ENCODE data around the gene RAD9A.

Gene RAD9A

DNA sequence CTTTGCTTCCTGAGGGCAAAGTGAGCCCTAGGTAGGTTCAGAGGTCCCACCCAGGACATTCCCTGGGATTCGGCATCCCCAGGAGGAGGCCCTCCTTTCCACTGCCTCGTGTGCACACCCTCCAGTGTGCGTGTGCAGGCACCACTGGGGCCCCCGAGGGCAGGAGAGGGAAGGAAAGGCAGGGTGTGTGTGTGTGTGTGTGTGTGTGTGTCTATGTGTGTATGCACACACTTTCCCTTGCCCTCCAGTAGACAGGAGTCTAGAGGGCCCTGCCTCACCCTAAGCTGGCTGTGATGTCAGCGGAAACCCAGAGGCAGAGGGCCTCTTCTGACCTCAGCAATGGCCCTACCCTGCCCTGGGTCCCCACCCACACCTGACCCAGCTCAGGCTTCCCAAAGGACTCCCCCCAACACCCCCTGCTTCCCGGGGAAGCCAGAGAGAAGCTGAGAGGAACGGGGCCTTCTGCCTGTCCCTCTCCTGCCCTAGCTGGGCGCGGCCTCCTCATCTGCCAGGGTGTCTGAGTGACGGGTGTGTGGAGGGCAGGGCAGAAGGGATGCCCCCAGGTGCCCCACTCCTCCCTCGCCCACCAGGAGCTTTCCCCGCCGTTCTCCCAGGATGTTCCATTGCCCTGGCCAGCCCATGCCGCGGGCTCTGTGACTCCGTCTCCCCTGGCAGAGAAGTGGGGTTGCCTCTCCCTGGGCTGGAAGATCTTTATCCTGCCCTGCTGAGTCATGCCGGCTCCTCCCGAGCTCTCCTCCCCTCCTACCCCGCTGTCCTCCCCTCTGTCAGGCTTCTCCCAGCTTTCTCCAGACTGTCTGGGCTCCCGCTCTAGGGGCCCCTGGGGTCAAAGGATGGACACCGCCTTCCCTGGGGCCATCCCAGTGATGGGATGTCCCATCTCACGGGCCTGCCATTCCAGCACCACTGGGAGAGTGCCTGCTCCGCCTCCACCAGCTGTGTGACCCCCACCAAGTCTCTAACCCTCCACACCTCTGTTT is 12.4 kb upstream of the RAD9A start:
- Histone ChIP-seq H3K9ac (ENCODE audit: low read depth, low read length) (no peak overlapping the region), H3K4me3 (ENCODE audit: low read depth, low read length) (no peak overlapping the region), H3K4me1 (ENCODE audit: control insufficient read depth, insufficient read depth, low read length) (peaks cover 19% of the 10 kb centered on the region), H3K9me3 (ENCODE audit: control insufficient read depth, insufficient read depth, low read length) (no peaks in the 10 kb centered on the region), H3K27ac (ENCODE audit: low read depth, low read length) (no peak overlapping the region), H3K27me3 (ENCODE audit: control insufficient read depth, insufficient read depth, low read length) (peaks cover 31% of the 10 kb centered on the region), H3K36me3 (ENCODE audit: control insufficient read depth, insufficient read depth, low read length) (no peaks in the 10 kb centered on the region)

DNA sequence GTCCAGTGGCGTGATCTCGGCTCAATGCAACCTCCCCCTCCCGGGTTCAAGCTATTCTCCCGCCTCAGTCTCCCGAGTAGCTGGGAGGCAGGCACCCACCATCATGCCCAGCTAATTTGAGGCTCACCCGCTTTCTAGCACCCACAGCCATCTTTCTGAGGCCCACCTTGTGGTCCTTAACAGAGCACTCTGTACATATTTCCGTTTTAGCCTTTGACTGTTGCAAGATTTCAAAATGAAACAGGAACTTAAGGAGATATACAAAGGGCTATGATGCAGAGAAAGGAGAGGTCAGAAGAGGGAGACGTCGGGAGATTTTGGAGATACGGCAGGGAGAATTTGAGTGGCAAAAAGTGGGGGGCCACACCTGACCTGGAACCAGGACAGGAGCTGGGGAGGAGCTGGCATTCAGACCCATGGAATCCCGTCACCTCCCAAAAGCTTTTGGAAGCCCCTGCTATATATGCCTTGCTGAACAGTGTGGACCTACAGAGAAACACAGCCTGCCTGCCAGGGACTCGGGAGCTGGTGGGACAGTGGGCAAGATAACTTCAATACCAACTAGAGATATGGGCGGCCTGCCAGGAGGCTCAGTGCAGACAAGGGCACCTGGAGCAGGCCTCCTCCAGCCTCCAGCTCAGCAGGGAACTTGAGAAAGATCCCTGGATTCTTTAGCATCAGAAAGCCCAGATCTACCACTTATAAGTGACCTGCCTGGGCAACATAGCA is 10.4 kb upstream of the RAD9A start:
- H3K9ac ChIP-seq (ENCODE audit: low read depth, low read length) = no peak overlapping the region

DNA sequence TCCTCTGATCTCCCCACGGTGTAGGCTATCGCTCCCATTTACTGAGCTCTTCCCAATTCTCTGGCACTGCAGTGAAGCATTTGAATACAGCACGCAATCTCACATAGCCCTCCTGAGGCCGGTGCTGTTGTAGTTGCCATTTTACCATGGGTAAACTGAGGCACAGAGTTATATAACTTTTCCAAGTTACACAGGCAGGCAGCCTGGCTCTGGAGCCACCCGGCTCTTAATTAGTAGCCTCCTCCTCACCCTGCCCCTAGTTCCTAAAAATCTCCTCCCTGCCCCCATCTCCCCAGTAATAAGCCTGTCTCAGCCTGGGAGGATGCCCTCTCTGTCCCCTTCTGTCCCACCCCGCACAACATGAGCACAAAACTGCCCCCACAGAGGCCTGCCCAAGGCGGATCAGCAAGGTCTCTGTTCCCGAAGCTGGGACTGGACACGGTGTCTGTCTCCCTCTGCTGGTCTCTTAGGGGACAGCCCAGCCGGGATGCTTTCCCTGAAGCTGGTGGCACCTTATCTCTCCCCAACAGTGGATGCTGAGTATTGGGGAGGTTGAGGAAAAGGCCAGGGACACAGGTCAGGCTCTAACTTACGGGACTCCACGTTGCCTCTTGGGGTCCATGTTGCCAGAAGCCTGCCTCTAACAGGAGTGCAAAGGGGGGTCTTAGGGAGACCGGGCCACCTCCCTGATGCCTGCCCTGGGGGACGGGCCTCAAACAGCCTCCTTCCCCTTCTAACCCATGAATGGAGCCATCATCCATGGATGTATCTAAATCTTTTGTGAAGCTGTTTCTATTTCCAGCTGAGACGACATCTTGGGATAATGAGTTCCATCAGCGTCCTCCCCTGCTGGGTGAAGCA is 9.3 kb upstream of the RAD9A start:
- Histone ChIP-seq H3K9me3 (ENCODE audit: control insufficient read depth, insufficient read depth, low read length) (no peaks in the 10 kb centered on the region), H3K4me1 (ENCODE audit: control insufficient read depth, insufficient read depth, low read length) (peaks cover 12% of the 10 kb centered on the region), H3K36me3 (ENCODE audit: control insufficient read depth, insufficient read depth, low read length) (no peaks in the 10 kb centered on the region), H3K9ac (ENCODE audit: low read depth, low read length) (no peak overlapping the region), H3K4me3 (ENCODE audit: low read depth, low read length) (no peak overlapping the region), H3K27ac (ENCODE audit: low read depth, low read length) (no peak overlapping the region), H3K27me3 (ENCODE audit: control insufficient read depth, insufficient read depth, low read length) (peaks cover 1% of the 10 kb centered on the region)

More for the DNA sequence above, 10.4 kb upstream of the RAD9A start:
- Histone ChIP-seq H3K4me3 (ENCODE audit: low read depth, low read length) (no peak overlapping the region), H3K4me1 (ENCODE audit: control insufficient read depth, insufficient read depth, low read length) (peaks cover 6% of the 10 kb centered on the region), H3K9me3 (ENCODE audit: control insufficient read depth, insufficient read depth, low read length) (no peaks in the 10 kb centered on the region), H3K27me3 (ENCODE audit: control insufficient read depth, insufficient read depth, low read length) (peaks cover 12% of the 10 kb centered on the region), H3K36me3 (ENCODE audit: control insufficient read depth, insufficient read depth, low read length) (no peaks in the 10 kb centered on the region), H3K27ac (ENCODE audit: low read depth, low read length) (no peak overlapping the region)

DNA sequence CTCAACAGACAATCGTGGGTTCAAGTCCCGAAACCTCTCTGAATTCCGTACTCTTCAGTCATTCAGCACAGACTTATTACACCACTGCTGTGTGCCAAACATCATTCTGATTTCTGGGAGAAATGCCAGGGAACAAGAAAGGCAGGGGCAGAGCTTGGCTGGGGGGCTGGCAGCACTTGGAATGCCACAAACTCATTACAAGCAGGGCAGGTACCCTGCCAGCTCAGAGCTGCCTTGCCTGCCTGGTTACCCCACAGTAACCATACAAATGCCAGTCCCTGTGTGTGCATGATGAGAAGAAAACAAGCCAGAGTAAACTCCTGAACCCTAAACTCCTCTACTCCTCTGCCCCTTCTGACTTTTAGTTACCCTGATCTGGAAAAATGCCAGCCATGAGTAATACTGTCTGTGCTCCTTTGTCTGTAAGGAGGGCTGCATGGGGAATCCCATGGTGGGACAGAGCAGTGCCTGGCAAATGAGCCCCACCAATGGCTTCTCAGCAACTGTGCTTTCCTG is 6.9 kb upstream of the RAD9A start:
- Histone ChIP-seq H3K36me3 (ENCODE audit: control insufficient read depth, insufficient read depth, low read length) (no peaks in the 10 kb centered on the region), H3K9ac (ENCODE audit: low read depth, low read length) (no peak overlapping the region), H3K27ac (ENCODE audit: low read depth, low read length) (no peak overlapping the region), H3K4me1 (ENCODE audit: control insufficient read depth, insufficient read depth, low read length) (peaks cover 14% of the 10 kb centered on the region), H3K27me3 (ENCODE audit: control insufficient read depth, insufficient read depth, low read length) (no peaks in the 10 kb centered on the region), H3K9me3 (ENCODE audit: control insufficient read depth, insufficient read depth, low read length) (no peaks in the 10 kb centered on the region), H3K4me3 (ENCODE audit: low read depth, low read length) (no peak overlapping the region)

DNA sequence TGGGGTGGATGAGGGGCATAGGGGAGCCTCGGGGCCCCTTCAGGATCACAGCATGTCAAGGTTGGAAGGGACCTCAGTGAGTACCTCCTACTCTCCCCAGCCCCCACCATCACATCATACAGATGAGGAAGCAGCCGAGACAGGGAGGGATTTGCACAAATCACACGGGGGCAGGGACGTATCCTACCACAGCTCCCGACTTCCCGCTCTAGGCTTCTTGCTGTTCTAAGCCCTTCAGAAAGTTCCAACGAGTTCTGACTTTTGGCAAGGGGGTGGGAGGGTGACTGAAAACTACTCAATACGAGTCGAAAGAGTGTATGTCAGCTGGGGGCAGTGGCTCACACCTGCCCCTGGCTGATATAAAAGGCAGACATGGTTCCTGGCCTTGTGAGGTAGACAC is 4.7 kb upstream of the RAD9A start:
- Histone ChIP-seq H3K9ac (ENCODE audit: low read depth, low read length) (no peak overlapping the region), H3K4me1 (ENCODE audit: control insufficient read depth, insufficient read depth, low read length) (peaks cover 14% of the 10 kb centered on the region), H3K27ac (ENCODE audit: low read depth, low read length) (no peak overlapping the region), H3K36me3 (ENCODE audit: control insufficient read depth, insufficient read depth, low read length) (no peaks in the 10 kb centered on the region), H3K27me3 (ENCODE audit: control insufficient read depth, insufficient read depth, low read length) (no peaks in the 10 kb centered on the region), H3K4me3 (ENCODE audit: low read depth, low read length) (no peak overlapping the region), H3K9me3 (ENCODE audit: control insufficient read depth, insufficient read depth, low read length) (no peaks in the 10 kb centered on the region)

DNA sequence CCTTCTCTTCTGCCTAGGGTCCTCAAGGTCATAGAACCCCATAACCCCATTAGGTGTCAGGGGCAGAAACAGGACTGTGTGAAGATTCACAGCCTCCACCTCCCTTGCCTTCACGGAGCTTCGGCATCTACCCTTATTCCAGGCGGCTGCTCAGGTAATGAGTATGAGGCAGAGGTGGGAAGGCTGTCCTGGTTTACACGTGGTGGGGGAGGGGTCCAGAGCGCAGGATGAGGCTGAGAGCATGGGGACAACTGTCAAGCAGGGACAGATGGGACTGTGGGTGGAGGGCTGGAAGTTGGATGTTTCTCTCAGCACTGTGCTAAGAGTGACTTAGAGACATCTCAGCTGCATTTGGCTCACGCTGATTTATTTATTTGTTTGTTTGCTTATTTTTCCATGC is 4.3 kb upstream of the RAD9A start:
- Histone ChIP-seq H3K27ac (ENCODE audit: low read depth, low read length) (no peak overlapping the region), H3K27me3 (ENCODE audit: control insufficient read depth, insufficient read depth, low read length) (no peaks in the 10 kb centered on the region), H3K9ac (ENCODE audit: low read depth, low read length) (no peak overlapping the region), H3K9me3 (ENCODE audit: control insufficient read depth, insufficient read depth, low read length) (no peaks in the 10 kb centered on the region), H3K4me3 (ENCODE audit: low read depth, low read length) (no peak overlapping the region), H3K4me1 (ENCODE audit: control insufficient read depth, insufficient read depth, low read length) (peaks cover 14% of the 10 kb centered on the region), H3K36me3 (ENCODE audit: control insufficient read depth, insufficient read depth, low read length) (no peaks in the 10 kb centered on the region)

DNA sequence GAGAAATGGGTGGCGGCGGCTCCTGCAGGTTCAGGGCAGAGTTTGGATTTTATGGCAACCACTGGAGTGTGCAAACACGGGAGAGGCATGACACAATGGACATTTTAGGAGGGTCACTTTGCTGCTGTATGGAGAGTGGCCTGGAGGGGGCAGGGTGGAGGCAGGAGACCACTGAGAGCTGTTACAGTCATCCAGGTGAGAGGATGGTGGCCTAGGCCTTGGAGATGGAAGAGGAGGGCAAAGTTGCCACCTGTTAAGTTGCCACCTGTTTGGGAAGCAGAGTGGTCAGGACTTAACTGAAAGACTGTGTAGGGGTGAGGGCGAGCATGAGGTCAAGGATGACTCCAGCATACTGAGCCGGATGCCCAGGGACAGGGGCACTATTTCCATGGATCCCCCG is 2.3 kb upstream of the RAD9A start:
- Histone ChIP-seq H3K4me3 (ENCODE audit: low read depth, low read length) (no peak overlapping the region), H3K27me3 (ENCODE audit: control insufficient read depth, insufficient read depth, low read length) (no peaks in the 10 kb centered on the region), H3K36me3 (ENCODE audit: control insufficient read depth, insufficient read depth, low read length) (peaks cover 10% of the 10 kb centered on the region), H3K9me3 (ENCODE audit: control insufficient read depth, insufficient read depth, low read length) (no peaks in the 10 kb centered on the region), H3K27ac (ENCODE audit: low read depth, low read length) (no peak overlapping the region), H3K4me1 (ENCODE audit: control insufficient read depth, insufficient read depth, low read length) (peaks cover 16% of the 10 kb centered on the region), H3K9ac (ENCODE audit: low read depth, low read length) (no peak overlapping the region)

DNA sequence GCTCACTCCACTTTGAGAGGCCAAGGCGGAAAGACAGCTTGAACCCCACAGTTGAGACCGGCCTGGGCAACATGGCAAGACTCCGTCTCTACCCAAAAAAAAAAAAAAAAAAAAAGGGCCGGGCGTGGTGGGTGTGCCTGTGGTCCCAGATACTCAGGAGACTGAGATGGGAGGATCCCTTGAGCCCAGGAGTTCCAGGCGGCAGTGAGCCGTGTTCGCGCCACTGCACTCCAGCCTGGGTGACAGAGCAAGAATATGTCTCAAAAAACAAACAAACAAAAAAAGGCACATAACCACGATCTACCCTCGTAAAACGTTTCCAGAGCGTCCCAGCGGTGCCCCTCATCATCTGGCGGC is 861 bp upstream of the RAD9A start:
- Histone ChIP-seq H3K9me3 (ENCODE audit: control insufficient read depth, insufficient read depth, low read length) (no peaks in the 10 kb centered on the region), H3K9ac (ENCODE audit: low read depth, low read length) (peak overlapping the region; percentile 86), H3K4me1 (ENCODE audit: control insufficient read depth, insufficient read depth, low read length) (peaks cover 16% of the 10 kb centered on the region), H3K27me3 (ENCODE audit: control insufficient read depth, insufficient read depth, low read length) (no peaks in the 10 kb centered on the region), H3K36me3 (ENCODE audit: control insufficient read depth, insufficient read depth, low read length) (peaks cover 20% of the 10 kb centered on the region), H3K4me3 (ENCODE audit: low read depth, low read length) (peak overlapping the region; percentile 88), H3K27ac (ENCODE audit: low read depth, low read length) (peak overlapping the region; percentile 68)

DNA sequence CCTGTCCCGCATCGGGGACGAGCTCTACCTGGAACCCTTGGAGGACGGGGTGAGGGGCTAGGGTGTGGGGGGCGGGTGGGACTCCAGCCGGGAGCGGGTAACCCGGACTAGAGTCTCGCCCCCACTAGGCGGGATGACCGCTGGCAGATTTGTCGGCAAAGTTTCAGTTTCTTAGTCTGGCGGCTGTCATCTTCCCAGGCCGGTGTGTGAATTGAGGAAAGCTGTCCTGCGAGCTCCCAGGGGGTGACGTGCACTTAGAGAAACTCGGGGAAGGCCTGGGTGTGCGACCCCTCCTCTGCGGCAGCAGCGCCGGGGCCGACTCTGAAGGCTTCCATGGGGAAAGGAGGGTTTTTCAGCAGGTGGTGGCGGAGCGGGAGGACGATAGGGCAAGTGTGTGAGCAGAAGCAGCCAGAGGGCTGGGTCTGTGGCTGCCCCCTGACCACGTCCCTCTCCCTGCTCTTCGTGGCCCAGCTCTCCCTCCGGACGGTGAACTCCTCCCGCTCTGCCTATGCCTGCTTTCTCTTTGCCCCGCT is 463 bp downstream of the RAD9A start:
- no peaks in the 10 kb centered on the region for H3K9me3 ChIP-seq (ENCODE audit: control insufficient read depth, insufficient read depth, low read length)
- H3K36me3 ChIP-seq (ENCODE audit: control insufficient read depth, insufficient read depth, low read length) = peaks cover 25% of the 10 kb centered on the region
- peaks cover 10% of the 10 kb centered on the region for H3K4me1 ChIP-seq (ENCODE audit: control insufficient read depth, insufficient read depth, low read length)
- H3K27me3 ChIP-seq (ENCODE audit: control insufficient read depth, insufficient read depth, low read length) = no peaks in the 10 kb centered on the region
- no peak overlapping the region for H3K27ac ChIP-seq (ENCODE audit: low read depth, low read length)
- H3K4me3 ChIP-seq (ENCODE audit: low read depth, low read length) = peak overlapping the region; percentile 88
- peak overlapping the region; percentile 66; the same call in 1 of the 2 replicates for H3K9ac ChIP-seq (ENCODE audit: low read depth, low read length)

DNA sequence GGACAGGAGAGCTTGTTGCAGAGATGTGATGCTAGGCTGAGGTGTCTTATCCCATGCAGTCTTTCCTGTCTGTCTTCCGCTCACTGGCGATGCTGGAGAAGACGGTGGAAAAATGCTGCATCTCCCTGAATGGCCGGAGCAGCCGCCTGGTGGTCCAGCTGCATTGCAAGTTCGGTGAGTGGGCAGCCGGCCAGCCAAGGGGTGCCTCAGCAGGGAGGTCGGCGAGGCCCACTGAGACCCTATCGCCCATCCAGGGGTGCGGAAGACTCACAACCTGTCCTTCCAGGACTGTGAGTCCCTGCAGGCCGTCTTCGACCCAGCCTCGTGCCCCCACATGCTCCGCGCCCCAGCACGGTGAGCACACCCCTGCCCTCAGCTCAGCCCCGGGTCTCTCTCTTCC is 1.7 kb downstream of the RAD9A start:
- Histone ChIP-seq H3K4me1 (ENCODE audit: control insufficient read depth, insufficient read depth, low read length) (peaks cover 6% of the 10 kb centered on the region; the same call in 1 of the 2 replicates), H3K9ac (ENCODE audit: low read depth, low read length) (no peak overlapping the region), H3K27me3 (ENCODE audit: control insufficient read depth, insufficient read depth, low read length) (no peaks in the 10 kb centered on the region), H3K4me3 (ENCODE audit: low read depth, low read length) (no peak overlapping the region), H3K9me3 (ENCODE audit: control insufficient read depth, insufficient read depth, low read length) (no peaks in the 10 kb centered on the region), H3K36me3 (ENCODE audit: control insufficient read depth, insufficient read depth, low read length) (peaks cover 37% of the 10 kb centered on the region), H3K27ac (ENCODE audit: low read depth, low read length) (no peak overlapping the region)

Measured in HUES48 (cell line).